GM19193 (cell line): Measurements from ENCODE around the gene GDF2.

Experiments used
- POLR2A ChIP-seq: IDR thresholded peaks from 4 replicates; pipeline ENCODE4 v1.6.1; 2011; ENCODE audit not compliant: insufficient read depth, insufficient read length; ENCODE audit errors: extremely low read depth

The GDF2 gene

GRCh38 chr10:47287805-47288204, 34.4 kb upstream of the GDF2 start:
- no peak for TF ChIP-seq POLR2A

DNA sequence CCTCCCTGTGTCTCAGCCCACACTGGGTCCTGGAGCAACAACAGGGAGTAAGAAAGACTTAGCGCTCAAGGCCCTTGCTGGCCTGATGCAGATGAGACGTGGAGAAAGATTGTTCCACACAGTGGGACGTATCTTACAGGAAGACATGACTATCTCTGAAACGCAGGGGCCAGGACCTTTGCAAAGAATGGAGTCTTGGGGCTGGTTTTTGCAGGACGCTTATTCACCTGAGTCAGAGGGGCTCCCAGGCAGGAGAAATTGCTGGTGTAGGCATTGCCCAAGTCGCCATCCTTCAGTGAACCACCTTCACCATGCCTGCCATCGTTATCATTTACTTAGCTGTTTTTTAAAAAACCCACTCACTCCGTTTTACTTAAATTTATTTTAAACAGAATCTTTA, 34.0 kb upstream of the GDF2 start:
- no peak for TF ChIP-seq POLR2A

GRCh38 chr10:47288916-47289495, 33.2 kb upstream of the GDF2 start:
- no peak for TF ChIP-seq POLR2A

GRCh38 chr10:47289921-47290320, 32.3 kb upstream of the GDF2 start:
- TF ChIP-seq POLR2A, result no peak

DNA sequence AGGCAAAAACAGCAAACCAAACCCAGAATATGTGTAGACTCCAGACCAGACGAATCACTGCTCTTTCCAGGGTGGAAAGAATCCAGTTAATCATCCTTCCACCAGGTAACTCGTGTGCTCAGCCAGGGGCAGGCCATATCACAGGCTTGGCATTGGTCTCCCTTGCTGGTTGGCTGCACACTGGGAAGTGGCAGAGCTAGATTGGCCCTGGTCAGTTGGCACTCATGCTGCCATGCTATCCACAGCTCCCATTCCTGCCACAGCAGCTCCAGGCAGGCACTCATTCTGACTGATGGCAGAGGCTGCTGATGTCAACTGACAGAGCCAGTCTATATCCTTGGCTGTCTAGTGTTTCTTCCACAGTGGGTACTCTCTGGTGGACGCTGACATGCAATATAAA, 31.9 kb upstream of the GDF2 start:
- no peak for TF ChIP-seq POLR2A

DNA sequence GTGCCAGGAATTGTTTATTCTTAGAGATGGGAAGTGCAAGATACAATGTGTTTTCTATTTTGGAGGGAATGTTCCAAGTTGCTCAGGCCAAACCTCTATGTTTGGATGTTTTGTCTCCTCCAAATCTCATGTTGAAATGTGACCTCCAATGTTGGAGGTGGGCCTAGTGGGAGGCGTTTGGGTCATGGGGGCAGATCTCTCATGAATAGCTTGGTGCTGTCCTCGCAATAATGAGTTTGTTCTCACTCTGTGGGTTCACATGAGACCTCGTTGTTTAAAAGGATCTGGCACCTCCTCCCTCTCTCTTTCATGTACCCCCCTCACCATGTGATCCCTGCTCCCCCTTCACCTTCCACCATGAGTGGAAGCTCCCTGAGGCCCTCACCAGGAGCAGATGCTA, 30.6 kb upstream of the GDF2 start:
- no peak for TF ChIP-seq POLR2A

- TF ChIP-seq POLR2A, result no peak
These were observed 28.2 kb upstream of the GDF2 start for GRCh38 chr10:47294057-47294456.

GRCh38 chr10:47294501-47294900, 27.8 kb upstream of the GDF2 start:
- TF ChIP-seq POLR2A, result no peak

DNA sequence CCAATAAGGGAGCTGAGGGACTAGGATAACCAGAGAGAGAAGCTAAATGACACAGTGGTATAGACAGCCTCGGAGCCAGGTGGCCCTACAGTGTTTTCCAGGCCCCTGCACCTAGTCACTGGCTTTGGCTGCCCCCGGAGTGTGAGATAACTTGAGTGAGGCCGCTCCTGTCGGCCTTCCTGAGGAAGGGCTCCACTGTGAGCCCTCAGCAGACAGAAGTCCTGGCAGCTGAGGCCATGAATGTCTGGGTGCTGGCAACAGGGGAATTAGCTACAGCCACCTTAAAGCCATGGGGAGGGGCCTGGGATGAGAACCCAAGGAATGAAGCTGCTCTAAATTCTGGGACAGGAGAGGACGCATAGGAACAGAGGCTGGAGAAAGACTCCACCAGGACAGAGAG, 26.8 kb upstream of the GDF2 start:
- TF ChIP-seq POLR2A, result no peak

DNA sequence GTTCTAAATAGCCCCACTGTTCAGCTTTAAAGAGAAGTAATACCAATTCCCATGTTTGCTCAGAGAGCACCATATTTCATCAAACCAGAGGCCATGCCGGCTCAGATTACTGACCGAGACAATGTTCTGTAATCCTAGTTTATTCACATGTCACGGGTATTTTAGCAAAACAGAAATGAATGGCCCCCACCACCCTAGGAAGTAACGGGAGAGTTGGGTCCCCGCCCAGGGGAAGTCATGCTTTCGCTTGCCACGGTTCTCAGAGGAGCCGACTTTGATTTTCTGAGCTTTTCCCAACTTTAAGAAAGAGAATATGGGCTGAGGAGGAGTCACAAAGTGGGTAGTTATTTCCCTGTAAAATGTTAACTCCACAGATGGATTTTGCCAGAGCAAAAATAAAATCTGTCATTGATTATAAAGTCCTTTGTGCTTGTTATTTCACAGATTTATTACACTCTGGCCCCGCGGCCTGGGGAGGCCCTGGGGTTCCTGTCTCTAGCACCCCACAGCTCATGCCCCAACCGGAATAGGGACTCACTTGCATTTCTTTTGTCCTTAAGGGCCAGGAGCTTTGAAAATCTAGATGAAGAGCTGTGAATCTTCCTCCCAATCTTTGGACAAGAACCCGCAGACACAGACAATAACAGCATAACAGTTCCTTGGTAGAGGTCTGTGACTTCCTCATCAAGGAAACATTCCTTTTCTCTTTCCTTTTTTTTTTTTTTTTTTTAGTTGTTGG, 25.9 kb upstream of the GDF2 start:
- TF ChIP-seq POLR2A, result no peak

DNA sequence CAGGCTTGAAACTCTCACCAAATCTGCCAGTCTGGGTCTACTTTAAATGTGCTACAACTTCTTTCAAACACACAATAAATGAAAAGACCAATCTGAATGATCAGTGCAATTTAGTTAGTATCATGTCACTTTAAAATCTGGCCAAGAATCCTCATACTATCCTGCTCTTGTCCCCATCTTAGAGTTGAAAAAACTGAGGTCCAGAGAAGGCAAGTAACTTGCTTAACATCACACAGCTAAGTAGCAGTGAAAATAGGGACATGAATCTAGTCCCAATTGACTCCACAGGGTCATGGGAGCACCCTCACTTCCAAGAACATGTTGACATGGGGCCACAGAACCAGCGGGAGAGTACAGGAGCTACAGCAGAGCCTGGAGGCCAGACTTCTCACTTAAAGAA, 25.3 kb upstream of the GDF2 start:
- no peak for TF ChIP-seq POLR2A

GRCh38 chr10:47297866-47298540, 24.3 kb upstream of the GDF2 start:
- no peak for TF ChIP-seq POLR2A

DNA sequence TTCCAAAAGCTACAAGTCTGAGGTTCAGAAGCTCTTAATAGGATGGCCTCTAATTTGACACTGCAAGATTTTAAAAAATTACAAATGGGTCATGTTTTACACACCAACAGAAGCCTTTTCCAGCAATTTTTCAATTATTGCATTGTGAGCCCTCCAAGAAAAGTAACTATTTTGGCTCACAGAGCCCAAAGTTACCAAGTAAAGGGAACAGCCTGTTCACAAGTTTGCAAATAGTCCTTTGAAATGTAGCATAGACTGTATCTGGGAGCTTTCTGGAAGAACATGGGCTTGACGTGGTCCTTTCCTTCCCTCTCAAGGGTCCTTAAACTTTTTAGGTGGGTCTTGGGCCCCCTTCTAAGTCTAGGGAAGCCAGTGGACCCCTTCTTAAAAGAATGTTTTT, 23.5 kb upstream of the GDF2 start:
- TF ChIP-seq POLR2A, result no peak

DNA sequence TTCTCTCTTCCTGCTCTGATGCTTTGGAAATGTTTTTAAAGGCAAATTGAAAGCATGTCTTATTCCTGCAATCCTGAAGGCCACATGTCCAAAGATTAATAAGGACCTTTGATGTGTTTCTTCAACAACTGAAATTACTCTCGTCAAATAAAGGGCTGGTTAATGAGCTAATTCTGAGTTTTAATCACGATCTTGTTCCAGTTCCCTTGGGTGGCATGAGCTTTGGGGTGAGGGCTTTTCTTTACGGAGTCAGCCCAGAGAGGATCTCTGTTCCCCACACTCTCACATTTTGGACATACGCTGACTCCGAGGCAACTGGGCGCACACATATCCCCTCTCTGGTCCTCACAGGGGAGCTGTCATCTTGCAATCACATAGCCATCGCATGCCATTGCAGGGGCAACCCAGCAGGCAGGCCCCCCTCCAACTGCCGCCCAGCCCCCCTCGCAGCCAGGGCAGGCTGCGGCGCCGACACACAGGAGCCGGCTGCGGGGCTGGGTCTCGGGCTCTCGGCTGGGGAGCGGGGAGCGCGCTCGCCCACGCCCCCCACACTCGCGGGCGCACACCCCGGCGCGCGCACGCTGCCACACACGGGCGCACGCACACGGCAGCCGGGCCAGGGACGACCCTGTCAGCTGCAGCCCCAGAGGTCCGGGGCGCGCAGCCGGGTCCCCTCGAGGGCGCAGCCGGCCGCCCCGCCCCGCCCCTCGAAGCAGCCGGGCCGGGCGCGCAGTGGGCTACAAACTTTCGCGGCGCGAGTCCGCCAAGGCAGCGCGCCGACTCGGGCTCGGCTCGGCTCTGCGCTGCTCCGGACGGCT, 22.4 kb upstream of the GDF2 start, which contains the start of gene GDF10:
GDF10 (plus strand) TSS at position 587 of the 818 bp plus-strand sequence. CDS start 455 bp downstream, outside the sequence.
- no peak for TF ChIP-seq POLR2A

- TF ChIP-seq POLR2A, result no peak
These were observed 21.8 kb upstream of the GDF2 start for GRCh38 chr10:47300429-47300931.
